HepG2 (cell line): Measurements from ENCODE around the gene SPPL2B. TPM values are rescaled to one million over a fixed set of nuclear protein-coding genes. Genes with fewer than 3 reads are reported as not detected.

Experiments used
- DPF2 ChIP-seq: sonication (generic); formaldehyde crosslinking; IDR thresholded peaks from 2 replicates; pipeline ENCODE4 v1.4.0; 2020; ENCODE audit warnings: mild to moderate bottlenecking, low read depth, missing genetic modification reagents, borderline replicate concordance
- ERF ChIP-seq: IDR thresholded peaks from 2 replicates; pipeline ENCODE4 v1.6.1; 2018; ENCODE audit warnings: missing biosample characterization, missing genetic modification reagents
- FOXA1 ChIP-seq, 2 experiments: fragments of 450-650 bp in 1 of 2; sonication (generic) in 1 of 2; formaldehyde crosslinking in 1 of 2; IDR thresholded peaks; 2 replicates each; pipeline versions ENCODE4 v1.4.0 to v1.6.1; 2016 to 2020; ENCODE audit warnings: missing genetic modification reagents in 1 of 2
- HDAC1 ChIP-seq: sonication (generic); formaldehyde crosslinking; IDR thresholded peaks from 2 replicates; pipeline ENCODE4 v1.5.1; 2020; ENCODE audit warnings: mild to moderate bottlenecking, missing genetic modification reagents
- HES4 ChIP-seq: sonication (generic); formaldehyde crosslinking; IDR thresholded peaks from 2 replicates; pipeline ENCODE4 v1.9.0; 2021; ENCODE audit warnings: mild to moderate bottlenecking, missing genetic modification reagents, borderline replicate concordance
- HIVEP1 ChIP-seq: sonication (generic); formaldehyde crosslinking; IDR thresholded peaks from 2 replicates; pipeline ENCODE4 v1.4.0; 2020; ENCODE audit warnings: mild to moderate bottlenecking, missing genetic modification reagents
- HNRNPK ChIP-seq: fragments of 200-400 bp; formaldehyde crosslinking; IDR thresholded peaks from 2 replicates; pipeline ENCODE4 v1.6.1; 2018; ENCODE audit warnings: low read length, low read depth, moderate library complexity, mild to moderate bottlenecking; ENCODE audit not compliant: poor library complexity, severe bottlenecking
- KDM3A ChIP-seq: IDR thresholded peaks from 2 replicates; pipeline ENCODE4 v1.6.1; 2018; ENCODE audit warnings: low read depth, missing compliant biosample characterization
- KLF9 ChIP-seq: IDR thresholded peaks from 2 replicates; pipeline ENCODE4 v1.6.1; 2016; ENCODE audit warnings: low read depth
- MED1 ChIP-seq: sonication (generic); formaldehyde crosslinking; IDR thresholded peaks from 2 replicates; pipeline ENCODE4 v1.4.0; 2020; ENCODE audit warnings: missing genetic modification reagents
- MTA1 ChIP-seq: sonication (generic); formaldehyde crosslinking; IDR thresholded peaks from 2 replicates; pipeline ENCODE4 v1.4.0; 2020; ENCODE audit warnings: missing genetic modification reagents, mild to moderate bottlenecking, borderline replicate concordance
- RAD51 ChIP-seq: fragments of 450-650 bp; IDR thresholded peaks from 2 replicates; pipeline ENCODE4 v1.6.1; 2016; ENCODE audit warnings: borderline replicate concordance
- RXRB ChIP-seq: IDR thresholded peaks from 2 replicates; pipeline ENCODE4 v1.6.1; 2016; ENCODE audit warnings: borderline replicate concordance, missing genetic modification reagents, missing compliant biosample characterization
- SP4 ChIP-seq: sonication (generic); formaldehyde crosslinking; IDR thresholded peaks from 2 replicates; pipeline ENCODE4 v1.8.1; 2023; ENCODE audit warnings: mild to moderate bottlenecking, missing genetic modification reagents
- TBX2 ChIP-seq: sonication (generic); formaldehyde crosslinking; IDR thresholded peaks from 2 replicates; pipeline ENCODE4 v1.5.0; 2020; ENCODE audit warnings: missing genetic modification reagents, mild to moderate bottlenecking, borderline replicate concordance
- XBP1 ChIP-seq: sonication (generic); formaldehyde crosslinking; IDR thresholded peaks from 2 replicates; pipeline ENCODE4 v1.5.0; 2020; ENCODE audit warnings: missing genetic modification reagents
- ZBTB20 ChIP-seq: sonication (generic); formaldehyde crosslinking; IDR thresholded peaks from 2 replicates; pipeline ENCODE4 v1.8.1; 2023; ENCODE audit warnings: missing genetic modification reagents, low read depth, mild to moderate bottlenecking, borderline replicate concordance
- ZFX ChIP-seq: sonication (generic); formaldehyde crosslinking; IDR thresholded peaks from 2 replicates; pipeline ENCODE4 v1.4.0; 2020; ENCODE audit warnings: mild to moderate bottlenecking, low read depth, missing genetic modification reagents, moderate library complexity
- ZNF256 ChIP-seq: sonication (generic); formaldehyde crosslinking; conservative IDR thresholded peaks from 2 replicates; pipeline ENCODE4 v1.4.0; 2020; ENCODE audit warnings: missing genetic modification reagents
- ZNF333 ChIP-seq: sonication (generic); formaldehyde crosslinking; IDR thresholded peaks from 2 replicates; pipeline ENCODE4 v1.4.0; 2020; ENCODE audit warnings: mild to moderate bottlenecking, missing genetic modification reagents, borderline replicate concordance
- ZNF607 ChIP-seq: sonication (generic); formaldehyde crosslinking; IDR thresholded peaks from 2 replicates; pipeline ENCODE4 v1.5.1; 2020; ENCODE audit warnings: missing genetic modification reagents, mild to moderate bottlenecking, borderline replicate concordance
- ZNF768 ChIP-seq: sonication (generic); formaldehyde crosslinking; IDR thresholded peaks from 2 replicates; pipeline ENCODE4 v1.4.0; 2020; ENCODE audit warnings: missing genetic modification reagents
- ZNF777 ChIP-seq: sonication (generic); formaldehyde crosslinking; IDR thresholded peaks from 2 replicates; pipeline ENCODE4 v1.4.0; 2020; ENCODE audit warnings: missing genetic modification reagents
- ZNF839 ChIP-seq: sonication (generic); formaldehyde crosslinking; IDR thresholded peaks from 2 replicates; pipeline ENCODE4 v1.4.0; 2020; ENCODE audit warnings: missing genetic modification reagents, mild to moderate bottlenecking, borderline replicate concordance
- polyA plus RNA-seq, 8 experiments: library from polyadenylated mRNA; depleted of rRNA in 3 of 8; stranded (reverse) in 7 of 8; unstranded in 1 of 8; fragments of >200 nt; fragmentation: Illumina TruSeq in 4 of 8; extraction: Trizol in 4 of 8; gene quantifications; 2 replicates each; pipeline versions ENCODE4 v1.2.1 to v1.2.3, GENCODE V29; 2011 to 2016; ENCODE audit warnings: low read depth in 4 of 8, missing spikeins in 1 of 8, mixed read lengths in 1 of 8; ENCODE audit not compliant: insufficient read depth in 1 of 8
- total RNA-seq, 5 experiments: library from RNA; depleted of rRNA; stranded (reverse); fragments of >200 nt; fragmentation: Illumina TruSeq; extraction: Trizol; gene quantifications; 2 replicates each; pipeline ENCODE4 v1.2.3, GENCODE V29; 2016; ENCODE audit warnings: low read depth in 1 of 5
- TF ChIP-seq, protein P1 (sequence below): sonication (generic); formaldehyde crosslinking; IDR thresholded peaks from 2 replicates; pipeline ENCODE4 v1.5.0; 2020; ENCODE audit warnings: mild to moderate bottlenecking, missing genetic modification reagents, borderline replicate concordance
- TF ChIP-seq, protein P2 (sequence below): sonication (generic); formaldehyde crosslinking; IDR thresholded peaks from 2 replicates; pipeline ENCODE4 v1.4.0; 2020; ENCODE audit warnings: missing genetic modification reagents

Gene SPPL2B
- total and polyA plus RNA-seq, 2 of the 13 experiments (the other 11 are each of a cell fraction or from before 2014, with no cell fraction given), result 14.9 to 15.2 TPM

DNA sequence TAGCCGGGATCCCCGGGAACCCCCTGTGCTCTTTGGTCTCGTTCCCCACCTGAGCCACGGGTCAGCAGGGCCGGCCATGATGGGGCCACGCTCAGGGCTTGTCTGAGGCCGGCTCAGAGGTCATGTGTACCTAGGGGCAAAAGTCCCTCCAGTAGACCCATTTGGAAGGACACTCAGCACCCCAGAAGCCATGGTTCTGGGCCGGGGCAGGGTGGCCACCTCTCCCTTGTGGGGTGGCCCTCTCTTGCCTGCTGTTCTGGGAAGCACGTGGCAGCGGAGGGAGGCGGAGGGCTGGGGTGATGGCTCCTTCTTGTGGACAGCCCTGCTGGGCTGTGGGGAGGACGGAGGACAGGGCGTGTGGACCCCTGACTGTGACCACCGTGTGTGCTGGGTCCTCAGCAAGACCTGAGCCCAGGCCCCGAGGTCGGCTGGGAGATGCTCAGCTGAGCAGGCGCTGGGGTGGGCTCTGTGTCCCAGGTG lies 40.1 kb upstream of the SPPL2B start (continued):
- 0 out of 2 replicates have a peak, but pooled peaks have one; percentile 39 for TF ChIP-seq ERF
- no peak for TF ChIP-seq KDM3A (CRISPR knock-in tag)
- no peak for TF ChIP-seq XBP1 (CRISPR knock-in tag)
- TF ChIP-seq HDAC1 (CRISPR knock-in tag), result peak; percentile 60; the same call in 1 of the 2 replicates
- no peak for TF ChIP-seq ZNF777 (CRISPR knock-in tag)
- TF ChIP-seq TBX2 (CRISPR knock-in tag), result peak; percentile 65
- TF ChIP-seq, protein P1, sequence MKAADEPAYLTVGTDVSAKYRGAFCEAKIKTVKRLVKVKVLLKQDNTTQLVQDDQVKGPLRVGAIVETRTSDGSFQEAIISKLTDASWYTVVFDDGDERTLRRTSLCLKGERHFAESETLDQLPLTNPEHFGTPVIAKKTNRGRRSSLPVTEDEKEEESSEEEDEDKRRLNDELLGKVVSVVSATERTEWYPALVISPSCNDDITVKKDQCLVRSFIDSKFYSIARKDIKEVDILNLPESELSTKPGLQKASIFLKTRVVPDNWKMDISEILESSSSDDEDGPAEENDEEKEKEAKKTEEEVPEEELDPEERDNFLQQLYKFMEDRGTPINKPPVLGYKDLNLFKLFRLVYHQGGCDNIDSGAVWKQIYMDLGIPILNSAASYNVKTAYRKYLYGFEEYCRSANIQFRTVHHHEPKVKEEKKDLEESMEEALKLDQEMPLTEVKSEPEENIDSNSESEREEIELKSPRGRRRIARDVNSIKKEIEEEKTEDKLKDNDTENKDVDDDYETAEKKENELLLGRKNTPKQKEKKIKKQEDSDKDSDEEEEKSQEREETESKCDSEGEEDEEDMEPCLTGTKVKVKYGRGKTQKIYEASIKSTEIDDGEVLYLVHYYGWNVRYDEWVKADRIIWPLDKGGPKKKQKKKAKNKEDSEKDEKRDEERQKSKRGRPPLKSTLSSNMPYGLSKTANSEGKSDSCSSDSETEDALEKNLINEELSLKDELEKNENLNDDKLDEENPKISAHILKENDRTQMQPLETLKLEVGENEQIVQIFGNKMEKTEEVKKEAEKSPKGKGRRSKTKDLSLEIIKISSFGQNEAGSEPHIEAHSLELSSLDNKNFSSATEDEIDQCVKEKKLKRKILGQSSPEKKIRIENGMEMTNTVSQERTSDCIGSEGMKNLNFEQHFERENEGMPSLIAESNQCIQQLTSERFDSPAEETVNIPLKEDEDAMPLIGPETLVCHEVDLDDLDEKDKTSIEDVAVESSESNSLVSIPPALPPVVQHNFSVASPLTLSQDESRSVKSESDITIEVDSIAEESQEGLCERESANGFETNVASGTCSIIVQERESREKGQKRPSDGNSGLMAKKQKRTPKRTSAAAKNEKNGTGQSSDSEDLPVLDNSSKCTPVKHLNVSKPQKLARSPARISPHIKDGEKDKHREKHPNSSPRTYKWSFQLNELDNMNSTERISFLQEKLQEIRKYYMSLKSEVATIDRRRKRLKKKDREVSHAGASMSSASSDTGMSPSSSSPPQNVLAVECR, result peak; percentile 53; the same call in 1 of the 2 replicates
- TF ChIP-seq ZBTB20 (CRISPR knock-in tag), result peak; percentile 65; the same call in 1 of the 2 replicates
- TF ChIP-seq MED1 (CRISPR knock-in tag), result peak; percentile 74
- TF ChIP-seq ZFX (CRISPR knock-in tag), result peak; percentile 75
- TF ChIP-seq RAD51, result no peak
- TF ChIP-seq ZNF256 (CRISPR knock-in tag), result no peak
- peak; percentile 74; the same call in 1 of the 2 replicates for TF ChIP-seq MTA1 (CRISPR knock-in tag)
- peak; percentile 54; the same call in 1 of the 2 replicates for TF ChIP-seq RXRB (CRISPR knock-in tag)
- TF ChIP-seq, protein P2, sequence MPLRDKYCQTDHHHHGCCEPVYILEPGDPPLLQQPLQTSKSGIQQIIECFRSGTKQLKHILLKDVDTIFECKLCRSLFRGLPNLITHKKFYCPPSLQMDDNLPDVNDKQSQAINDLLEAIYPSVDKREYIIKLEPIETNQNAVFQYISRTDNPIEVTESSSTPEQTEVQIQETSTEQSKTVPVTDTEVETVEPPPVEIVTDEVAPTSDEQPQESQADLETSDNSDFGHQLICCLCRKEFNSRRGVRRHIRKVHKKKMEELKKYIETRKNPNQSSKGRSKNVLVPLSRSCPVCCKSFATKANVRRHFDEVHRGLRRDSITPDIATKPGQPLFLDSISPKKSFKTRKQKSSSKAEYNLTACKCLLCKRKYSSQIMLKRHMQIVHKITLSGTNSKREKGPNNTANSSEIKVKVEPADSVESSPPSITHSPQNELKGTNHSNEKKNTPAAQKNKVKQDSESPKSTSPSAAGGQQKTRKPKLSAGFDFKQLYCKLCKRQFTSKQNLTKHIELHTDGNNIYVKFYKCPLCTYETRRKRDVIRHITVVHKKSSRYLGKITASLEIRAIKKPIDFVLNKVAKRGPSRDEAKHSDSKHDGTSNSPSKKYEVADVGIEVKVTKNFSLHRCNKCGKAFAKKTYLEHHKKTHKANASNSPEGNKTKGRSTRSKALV, result no peak
- peak; percentile 35; the same call in 1 of the 2 replicates for TF ChIP-seq DPF2 (CRISPR knock-in tag)
- no peak for TF ChIP-seq FOXA1 (IDR thresholded peaks at IDR 0.05)
- peak; percentile 34; the same call in 1 of the 2 replicates for TF ChIP-seq FOXA1 (CRISPR knock-in tag; IDR thresholded peaks at IDR 0.05)
- no peak for TF ChIP-seq SP4 (CRISPR knock-in tag)
- 0 out of 2 replicates have a peak, but pooled peaks have one; percentile 5 for TF ChIP-seq ZNF839 (CRISPR knock-in tag)
- no peak for TF ChIP-seq HNRNPK
- peak; percentile 58; the same call in 1 of the 2 replicates for TF ChIP-seq ZNF333 (CRISPR knock-in tag)
- peak; percentile 99 for TF ChIP-seq HIVEP1 (CRISPR knock-in tag)
- peak; percentile 58; the same call in 1 of the 2 replicates for TF ChIP-seq HES4 (CRISPR knock-in tag)
- 0 out of 2 replicates have a peak, but pooled peaks have one; percentile 53 for TF ChIP-seq ZNF607 (CRISPR knock-in tag)
- no peak for TF ChIP-seq KLF9
- TF ChIP-seq ZNF768 (CRISPR knock-in tag), result peak; percentile 16; the same call in 1 of the 2 replicates
